Activated CD8-positive, alpha-beta memory T cell treated with anti-CD3 and anti-CD28 coated beads, Interleukin-2, amount 10 ng/mL, durations not matched to agents 7 days and 5 days (primary cell): ENCODE results near the gene ARMC9. TPM values are rescaled to one million over a fixed set of nuclear protein-coding genes. Genes with fewer than 3 reads are reported as not detected.

ENCODE experiments used
- ATAC-seq: fragments of 150-1000 bp; cut with Tn5 transposase; one replicate; pipeline ENCODE4 v1.10.0; 2021; ENCODE audit warnings: moderate library complexity
- CTCF ChIA-PET: fragments of 350-600 bp; sonication (Branson Sonifier 250); formaldehyde crosslinking; loops from one replicate; lab custom pipeline; 2021; ENCODE audit warnings: antibody characterized with exemption; lab: Charles Lee
- DNase-seq: peaks from one replicate; pipeline ENCODE4 v3.0.0-alpha.2; 2020
- H3K27ac Mint-ChIP-seq: one replicate; pipeline ENCODE4 v1.8.0; 2021; ENCODE audit warnings: mild to moderate bottlenecking, mixed read lengths
- H3K27me3 Mint-ChIP-seq: one replicate; pipeline ENCODE4 v1.8.0; 2021; ENCODE audit warnings: mixed read lengths
- H3K36me3 Mint-ChIP-seq: one replicate; pipeline ENCODE4 v1.8.0; 2021; ENCODE audit warnings: mild to moderate bottlenecking, mixed read lengths
- H3K4me1 Mint-ChIP-seq: one replicate; pipeline ENCODE4 v1.8.0; 2021; ENCODE audit warnings: mixed read lengths
- H3K4me3 Mint-ChIP-seq: one replicate; pipeline ENCODE4 v1.8.0; 2021; ENCODE audit warnings: mild to moderate bottlenecking, moderate library complexity, mixed read lengths
- H3K9me3 Mint-ChIP-seq: one replicate; pipeline ENCODE4 v1.8.0; 2022; ENCODE audit warnings: low read depth, mixed read lengths
- total RNA-seq, 2 experiments: library from RNA; stranded (reverse); gene quantifications; one replicate each; pipeline ENCODE4 v1.2.3, GENCODE V29; 2021

The ARMC9 gene
- total RNA-seq, 2 experiments from 2014 or later = 0.88 to 3.2 TPM

GRCh38 chr2:231330311-231330710 lies 131.9 kb downstream of the ARMC9 start:
- CTCF ChIA-PET = interaction anchor here (0.7 kb wide), 1 partner anchor 145 kb away, joined by 3 read pairs; no protein-coding TSS in a partner anchor
- no peaks in the 10 kb centered on the region for H3K36me3 Mint-ChIP-seq

DNA sequence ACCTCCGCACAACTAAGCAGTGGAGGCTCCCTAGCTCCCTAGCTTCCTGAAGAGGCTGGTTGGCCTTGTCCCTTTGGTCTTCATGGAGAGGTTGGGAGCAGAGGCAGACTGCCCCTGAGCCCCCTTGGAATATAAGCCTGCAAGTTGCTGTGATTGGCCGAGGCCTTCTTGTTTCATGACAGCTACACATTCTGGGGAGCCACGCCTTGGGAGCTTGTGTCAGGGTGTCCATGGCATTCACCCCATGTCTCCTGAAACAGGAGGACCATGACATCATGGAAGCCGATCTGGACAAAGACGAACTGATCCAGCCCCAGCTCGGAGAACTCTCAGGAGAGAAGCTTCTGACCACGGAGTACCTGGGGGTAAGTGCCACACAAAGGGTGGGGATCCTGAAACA lies 133.1 kb downstream of the ARMC9 start:
- Mint-ChIP-seq H3K4me1 (no peaks in the 10 kb centered on the region), H3K27ac (no peak overlapping the region), H3K4me3 (no peak overlapping the region), H3K9me3 (no peaks in the 10 kb centered on the region), H3K36me3 (no peaks in the 10 kb centered on the region), H3K27me3 (peaks cover 3% of the 10 kb centered on the region)
- DNase-seq = no peak
- no peak for ATAC-seq
- CTCF ChIA-PET = no interaction called here

More at GRCh38 chr2:231330311-231330710, 131.9 kb downstream of the ARMC9 start:
- H3K9me3 Mint-ChIP-seq = no peaks in the 10 kb centered on the region
- peaks cover 3% of the 10 kb centered on the region for H3K27me3 Mint-ChIP-seq
- H3K27ac Mint-ChIP-seq = no peak overlapping the region
- H3K4me3 Mint-ChIP-seq = no peak overlapping the region
- no peak for DNase-seq
- no peaks in the 10 kb centered on the region for H3K4me1 Mint-ChIP-seq
- no peak for ATAC-seq

GRCh38 chr2:231332388-231332787 lies 134.0 kb downstream of the ARMC9 start:
- no peaks in the 10 kb centered on the region for H3K36me3 Mint-ChIP-seq
- H3K4me1 Mint-ChIP-seq = no peaks in the 10 kb centered on the region
- no peak overlapping the region for H3K27ac Mint-ChIP-seq
- CTCF ChIA-PET = no interaction called here
- H3K4me3 Mint-ChIP-seq = no peak overlapping the region
- H3K27me3 Mint-ChIP-seq = peaks cover 3% of the 10 kb centered on the region
- ATAC-seq = no peak
- DNase-seq = no peak
- H3K9me3 Mint-ChIP-seq = no peaks in the 10 kb centered on the region

DNA sequence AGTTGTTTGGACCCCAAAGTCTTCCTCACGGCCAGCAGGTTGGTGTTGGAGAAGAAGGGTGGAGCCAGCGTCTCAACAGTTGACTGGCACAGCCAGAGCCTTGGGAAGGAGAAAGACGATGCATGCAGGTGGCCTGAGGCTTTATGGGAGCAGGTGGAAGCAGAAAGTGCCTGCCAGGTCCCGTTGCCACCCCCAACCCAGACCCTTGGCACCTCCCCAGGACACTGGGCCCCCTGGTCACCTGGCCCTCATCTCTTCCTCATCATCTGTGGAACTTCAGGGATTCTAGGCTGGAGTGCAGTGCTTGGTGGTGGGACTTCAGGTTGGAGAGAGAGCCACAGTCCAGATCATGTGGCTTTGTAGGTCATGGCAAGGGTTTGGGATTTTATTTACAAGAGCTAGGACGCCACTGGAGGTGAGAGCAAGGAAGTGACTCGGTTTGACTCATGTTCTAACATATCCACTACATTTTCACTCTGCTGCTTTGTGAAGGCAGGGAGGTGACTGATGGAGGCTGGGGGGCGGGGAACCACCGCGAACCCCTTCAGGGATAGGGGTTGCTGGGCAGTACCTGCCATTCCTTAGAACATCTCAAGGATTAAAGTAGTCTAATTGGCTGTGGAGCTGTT lies 134.6 kb downstream of the ARMC9 start:
- H3K27me3 Mint-ChIP-seq = peaks cover 3% of the 10 kb centered on the region
- no peak for ATAC-seq
- CTCF ChIA-PET = no interaction called here
- no peaks in the 10 kb centered on the region for H3K9me3 Mint-ChIP-seq
- no peak for DNase-seq
- H3K4me1 Mint-ChIP-seq = no peaks in the 10 kb centered on the region
- no peak overlapping the region for H3K4me3 Mint-ChIP-seq
- H3K27ac Mint-ChIP-seq = no peak overlapping the region
- H3K36me3 Mint-ChIP-seq = no peaks in the 10 kb centered on the region

DNA sequence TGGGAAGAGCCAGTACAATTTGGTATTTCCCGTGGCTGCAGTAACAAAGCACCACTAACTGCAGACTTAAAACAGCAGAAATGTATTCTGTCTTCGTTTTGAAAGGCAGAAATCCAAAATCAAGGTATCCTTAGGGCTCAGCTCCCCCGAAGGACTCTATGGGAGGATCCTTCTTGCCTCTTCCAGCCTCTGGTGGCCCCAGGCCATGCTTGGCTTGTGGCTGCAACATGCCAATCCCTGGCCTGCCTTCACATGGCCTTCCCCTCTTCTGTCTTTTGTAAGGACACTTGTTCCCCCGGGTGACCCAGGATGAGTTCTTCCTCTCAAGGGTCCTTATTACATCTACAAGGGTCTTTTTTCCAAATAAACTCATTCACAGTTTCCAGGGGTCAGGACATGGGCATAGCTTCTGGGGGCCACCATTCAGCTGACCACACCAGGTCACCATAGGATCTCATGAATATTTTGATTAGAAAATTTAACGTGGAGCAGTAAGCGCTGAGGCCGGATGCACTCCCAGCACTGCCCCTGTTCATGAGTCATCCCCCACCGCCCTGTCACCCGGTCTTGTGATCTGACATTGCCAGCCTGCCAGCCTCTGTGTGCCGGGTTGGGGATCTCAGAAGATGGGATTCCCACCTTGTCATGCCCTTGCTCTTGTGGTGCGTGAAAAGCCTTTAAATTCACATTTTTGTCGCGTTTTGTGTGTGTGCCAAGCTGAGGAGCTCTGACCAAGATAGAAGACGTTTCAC lies 135.9 kb downstream of the ARMC9 start:
- ATAC-seq (no peak), DNase-seq (no peak)
- Mint-ChIP-seq H3K9me3 (no peaks in the 10 kb centered on the region), H3K27ac (no peak overlapping the region), H3K27me3 (peaks cover 3% of the 10 kb centered on the region), H3K4me1 (no peaks in the 10 kb centered on the region), H3K4me3 (no peak overlapping the region), H3K36me3 (no peaks in the 10 kb centered on the region)
- CTCF ChIA-PET = no interaction called here

- CTCF ChIA-PET = interaction anchor here (1.1 kb wide), 1 partner anchor 51 kb away, joined by 3 read pairs; no protein-coding TSS in a partner anchor
- no peaks in the 10 kb centered on the region for H3K27me3 Mint-ChIP-seq
- ATAC-seq = no peak
- H3K9me3 Mint-ChIP-seq = no peaks in the 10 kb centered on the region
- no peaks in the 10 kb centered on the region for H3K4me1 Mint-ChIP-seq
- no peak overlapping the region for H3K27ac Mint-ChIP-seq
- no peak for DNase-seq
- H3K4me3 Mint-ChIP-seq = no peak overlapping the region
- H3K36me3 Mint-ChIP-seq = no peaks in the 10 kb centered on the region
Measured at GRCh38 chr2:231334981-231335380, 136.6 kb downstream of the ARMC9 start.

DNA sequence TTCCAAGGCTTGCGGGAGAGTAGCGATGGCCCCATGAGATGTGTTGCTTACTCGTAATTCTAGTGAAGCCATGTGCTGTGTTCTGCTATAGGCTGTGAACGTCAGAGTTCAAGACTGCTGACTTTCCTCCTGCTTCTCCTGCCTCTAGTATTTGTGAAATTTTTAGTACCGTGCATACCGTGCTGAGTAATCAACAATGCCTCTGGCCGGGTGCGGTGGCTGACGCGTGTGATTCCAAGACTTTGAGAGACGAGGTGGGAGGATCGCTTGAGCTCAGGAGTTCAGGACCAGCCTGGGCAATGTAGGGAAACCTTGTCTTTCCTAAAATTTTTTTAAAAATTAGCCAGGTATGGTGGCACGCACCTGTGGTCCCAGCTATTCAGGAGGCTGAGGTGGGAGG lies 137.2 kb downstream of the ARMC9 start:
- no peaks in the 10 kb centered on the region for H3K4me1 Mint-ChIP-seq
- CTCF ChIA-PET = interaction anchor here (1.1 kb wide), 1 partner anchor 50 kb away, joined by 3 read pairs; no protein-coding TSS in a partner anchor
- no peaks in the 10 kb centered on the region for H3K27me3 Mint-ChIP-seq
- H3K27ac Mint-ChIP-seq = no peak overlapping the region
- no peaks in the 10 kb centered on the region for H3K9me3 Mint-ChIP-seq
- DNase-seq = no peak
- no peaks in the 10 kb centered on the region for H3K36me3 Mint-ChIP-seq
- no peak for ATAC-seq
- H3K4me3 Mint-ChIP-seq = no peak overlapping the region

- no peaks in the 10 kb centered on the region for H3K9me3 Mint-ChIP-seq
Measured at GRCh38 chr2:231336236-231336635, 137.8 kb downstream of the ARMC9 start.

GRCh38 chr2:231336700-231337099 lies 138.3 kb downstream of the ARMC9 start:
- no peak overlapping the region for H3K27ac Mint-ChIP-seq
- H3K27me3 Mint-ChIP-seq = no peaks in the 10 kb centered on the region
- no peaks in the 10 kb centered on the region for H3K4me1 Mint-ChIP-seq
- no peaks in the 10 kb centered on the region for H3K36me3 Mint-ChIP-seq
- ATAC-seq = peak; percentile 36
- CTCF ChIA-PET = no interaction called here
- no peak for DNase-seq
- H3K4me3 Mint-ChIP-seq = no peak overlapping the region
- H3K9me3 Mint-ChIP-seq = no peaks in the 10 kb centered on the region

More at GRCh38 chr2:231336236-231336635, 137.8 kb downstream of the ARMC9 start:
- no peak for DNase-seq
- Mint-ChIP-seq H3K36me3 (no peaks in the 10 kb centered on the region), H3K27ac (no peak overlapping the region), H3K4me3 (no peak overlapping the region), H3K27me3 (no peaks in the 10 kb centered on the region), H3K4me1 (no peaks in the 10 kb centered on the region)
- no peak for ATAC-seq
- CTCF ChIA-PET = interaction anchor here (1.1 kb wide), 1 partner anchor 50 kb away, joined by 3 read pairs; no protein-coding TSS in a partner anchor

GRCh38 chr2:231337807-231338759 lies 139.7 kb downstream of the ARMC9 start:
- H3K27ac Mint-ChIP-seq = no peak overlapping the region
- no peaks in the 10 kb centered on the region for H3K9me3 Mint-ChIP-seq
- H3K27me3 Mint-ChIP-seq = no peaks in the 10 kb centered on the region
- CTCF ChIA-PET = no interaction called here
- ATAC-seq (no peak), DNase-seq (no peak)
- H3K36me3 Mint-ChIP-seq = no peaks in the 10 kb centered on the region
- no peaks in the 10 kb centered on the region for H3K4me1 Mint-ChIP-seq
- H3K4me3 Mint-ChIP-seq = no peak overlapping the region

DNA sequence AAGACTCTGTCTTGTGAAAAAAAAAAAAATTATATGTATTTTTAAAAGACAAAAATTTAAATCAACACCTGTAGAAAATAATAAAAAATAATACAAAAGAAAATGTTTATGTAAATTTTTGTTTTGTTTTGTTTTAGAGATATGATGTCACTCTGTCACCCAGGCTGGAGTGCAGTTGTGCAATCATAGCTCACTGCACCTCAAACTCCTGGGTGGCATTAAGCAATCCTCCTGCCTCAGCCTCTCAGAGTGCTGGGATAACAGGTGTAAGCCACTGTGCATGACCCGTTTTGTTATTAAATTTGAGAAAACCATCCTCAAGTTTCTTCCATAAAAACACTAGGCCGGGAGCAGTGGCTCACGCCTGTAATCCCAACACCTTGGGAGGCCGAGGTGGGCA lies 140.9 kb downstream of the ARMC9 start:
- peaks cover 3% of the 10 kb centered on the region for H3K27me3 Mint-ChIP-seq
- ATAC-seq = no peak
- H3K4me1 Mint-ChIP-seq = no peaks in the 10 kb centered on the region
- no peak overlapping the region for H3K4me3 Mint-ChIP-seq
- H3K27ac Mint-ChIP-seq = no peak overlapping the region
- DNase-seq = no peak
- no peaks in the 10 kb centered on the region for H3K9me3 Mint-ChIP-seq
- H3K36me3 Mint-ChIP-seq = no peaks in the 10 kb centered on the region
- CTCF ChIA-PET = no interaction called here

- Mint-ChIP-seq H3K27me3 (peaks cover 13% of the 10 kb centered on the region), H3K27ac (no peak overlapping the region), H3K4me3 (no peak overlapping the region), H3K9me3 (no peaks in the 10 kb centered on the region), H3K36me3 (no peaks in the 10 kb centered on the region), H3K4me1 (no peaks in the 10 kb centered on the region)
- DNase-seq (no peak), ATAC-seq (no peak)
- CTCF ChIA-PET = interaction anchor here (1.0 kb wide), 1 partner anchor 114 kb away, joined by 3 read pairs; no protein-coding TSS in a partner anchor
Measured at GRCh38 chr2:231341100-231341499, 142.7 kb downstream of the ARMC9 start.
